ENCODE data around the gene DYNC1I2.
"Not testable (repeated sequence)": the region's sequence is repeated elsewhere in the genome, so short reads cannot be mapped to it uniquely, and the experiment has no call there.

DYNC1I2 gene

GRCh38 chr2:171754254-171754939 is 67.1 kb downstream of the DYNC1I2 start:
- no peak overlapping the region for H3K9ac ChIP-seq (ENCODE audit: low read length)
- no peak overlapping the region for H3K27ac ChIP-seq (ENCODE audit: low read length)
- no peaks in the 10 kb centered on the region for H3K4me1 ChIP-seq (ENCODE audit: control insufficient read depth, low read depth, low read length)
- no peaks in the 10 kb centered on the region for H3K9me3 ChIP-seq (ENCODE audit: control insufficient read depth, low read depth, low read length)
- H3K27me3 ChIP-seq (ENCODE audit: control insufficient read depth, insufficient read depth, low read length) = no peaks in the 10 kb centered on the region
- no peak overlapping the region for H3K4me3 ChIP-seq (ENCODE audit: low read length)
- H3K36me3 ChIP-seq (ENCODE audit: control insufficient read depth, low read depth, low read length) = peaks cover 11% of the 10 kb centered on the region

GRCh38 chr2:171758762-171759161 is 71.5 kb downstream of the DYNC1I2 start:
- H3K9me3 ChIP-seq (ENCODE audit: control insufficient read depth, low read depth, low read length); H3K4me3 ChIP-seq (ENCODE audit: low read length); H3K27me3 ChIP-seq (ENCODE audit: control insufficient read depth, insufficient read depth, low read length); H3K27ac ChIP-seq (ENCODE audit: low read length); H3K9ac ChIP-seq (ENCODE audit: low read length); H3K4me1 ChIP-seq (ENCODE audit: control insufficient read depth, low read depth, low read length); H3K36me3 ChIP-seq (ENCODE audit: control insufficient read depth, low read depth, low read length): not testable (repeated sequence)

GRCh38 chr2:171761176-171761575 is 73.9 kb downstream of the DYNC1I2 start:
- H3K9ac ChIP-seq (ENCODE audit: low read length); H3K27ac ChIP-seq (ENCODE audit: low read length); H3K9me3 ChIP-seq (ENCODE audit: control insufficient read depth, low read depth, low read length); H3K36me3 ChIP-seq (ENCODE audit: control insufficient read depth, low read depth, low read length); H3K27me3 ChIP-seq (ENCODE audit: control insufficient read depth, insufficient read depth, low read length); H3K4me3 ChIP-seq (ENCODE audit: low read length); H3K4me1 ChIP-seq (ENCODE audit: control insufficient read depth, low read depth, low read length): not testable (repeated sequence)

GRCh38 chr2:171762879-171763573 is 75.8 kb downstream of the DYNC1I2 start:
- Histone ChIP-seq H3K4me3 (ENCODE audit: low read length) (no peak overlapping the region), H3K36me3 (ENCODE audit: control insufficient read depth, low read depth, low read length) (no peaks in the 10 kb centered on the region), H3K4me1 (ENCODE audit: control insufficient read depth, low read depth, low read length) (no peaks in the 10 kb centered on the region), H3K27ac (ENCODE audit: low read length) (no peak overlapping the region), H3K9ac (ENCODE audit: low read length) (no peak overlapping the region), H3K27me3 (ENCODE audit: control insufficient read depth, insufficient read depth, low read length) (no peaks in the 10 kb centered on the region), H3K9me3 (ENCODE audit: control insufficient read depth, low read depth, low read length) (no peaks in the 10 kb centered on the region)

GRCh38 chr2:171763602-171764001 is 76.3 kb downstream of the DYNC1I2 start:
- no peak overlapping the region for H3K4me3 ChIP-seq (ENCODE audit: low read length)
- H3K9ac ChIP-seq (ENCODE audit: low read length) = no peak overlapping the region
- no peak overlapping the region for H3K27ac ChIP-seq (ENCODE audit: low read length)

GRCh38 chr2:171771463-171771862 is 84.2 kb downstream of the DYNC1I2 start:
- Histone ChIP-seq H3K27me3 (ENCODE audit: control insufficient read depth, insufficient read depth, low read length) (no peaks in the 10 kb centered on the region), H3K9ac (ENCODE audit: low read length) (no peak overlapping the region), H3K36me3 (ENCODE audit: control insufficient read depth, low read depth, low read length) (no peaks in the 10 kb centered on the region), H3K4me1 (ENCODE audit: control insufficient read depth, low read depth, low read length) (no peaks in the 10 kb centered on the region), H3K4me3 (ENCODE audit: low read length) (no peak overlapping the region), H3K27ac (ENCODE audit: low read length) (no peak overlapping the region), H3K9me3 (ENCODE audit: control insufficient read depth, low read depth, low read length) (peaks cover 7% of the 10 kb centered on the region)

More at GRCh38 chr2:171763602-171764001, 76.3 kb downstream of the DYNC1I2 start:
- Histone ChIP-seq H3K9me3 (ENCODE audit: control insufficient read depth, low read depth, low read length) (no peaks in the 10 kb centered on the region), H3K4me1 (ENCODE audit: control insufficient read depth, low read depth, low read length) (no peaks in the 10 kb centered on the region), H3K27me3 (ENCODE audit: control insufficient read depth, insufficient read depth, low read length) (no peaks in the 10 kb centered on the region), H3K36me3 (ENCODE audit: control insufficient read depth, low read depth, low read length) (no peaks in the 10 kb centered on the region)

GRCh38 chr2:171772373-171772772 is 85.1 kb downstream of the DYNC1I2 start:
- H3K27ac ChIP-seq (ENCODE audit: low read length) = no peak overlapping the region

GRCh38 chr2:171774581-171774980 is 87.3 kb downstream of the DYNC1I2 start:
- H3K4me1 ChIP-seq (ENCODE audit: control insufficient read depth, low read depth, low read length); H3K36me3 ChIP-seq (ENCODE audit: control insufficient read depth, low read depth, low read length); H3K27ac ChIP-seq (ENCODE audit: low read length); H3K9ac ChIP-seq (ENCODE audit: low read length); H3K27me3 ChIP-seq (ENCODE audit: control insufficient read depth, insufficient read depth, low read length); H3K4me3 ChIP-seq (ENCODE audit: low read length): not testable (repeated sequence)
- H3K9me3 ChIP-seq (ENCODE audit: control insufficient read depth, low read depth, low read length) = peaks cover 15% of the 10 kb centered on the region

More at GRCh38 chr2:171772373-171772772, 85.1 kb downstream of the DYNC1I2 start:
- H3K4me3 ChIP-seq (ENCODE audit: low read length) = no peak overlapping the region
- peaks cover 7% of the 10 kb centered on the region for H3K9me3 ChIP-seq (ENCODE audit: control insufficient read depth, low read depth, low read length)
- no peaks in the 10 kb centered on the region for H3K4me1 ChIP-seq (ENCODE audit: control insufficient read depth, low read depth, low read length)
- no peaks in the 10 kb centered on the region for H3K27me3 ChIP-seq (ENCODE audit: control insufficient read depth, insufficient read depth, low read length)
- no peaks in the 10 kb centered on the region for H3K36me3 ChIP-seq (ENCODE audit: control insufficient read depth, low read depth, low read length)
- no peak overlapping the region for H3K9ac ChIP-seq (ENCODE audit: low read length)

- no peak overlapping the region for H3K27ac ChIP-seq (ENCODE audit: low read length)
- peaks cover 14% of the 10 kb centered on the region for H3K9me3 ChIP-seq (ENCODE audit: control insufficient read depth, low read depth, low read length)
- no peaks in the 10 kb centered on the region for H3K27me3 ChIP-seq (ENCODE audit: control insufficient read depth, insufficient read depth, low read length)
- H3K4me3 ChIP-seq (ENCODE audit: low read length) = no peak overlapping the region
- H3K36me3 ChIP-seq (ENCODE audit: control insufficient read depth, low read depth, low read length) = no peaks in the 10 kb centered on the region
- H3K4me1 ChIP-seq (ENCODE audit: control insufficient read depth, low read depth, low read length) = no peaks in the 10 kb centered on the region
- no peak overlapping the region for H3K9ac ChIP-seq (ENCODE audit: low read length)
These were observed 91.2 kb downstream of the DYNC1I2 start for GRCh38 chr2:171778515-171778914.

GRCh38 chr2:171785450-171785849 is 98.2 kb downstream of the DYNC1I2 start:
- peaks cover 22% of the 10 kb centered on the region for H3K4me1 ChIP-seq (ENCODE audit: control insufficient read depth, low read depth, low read length)
- H3K9ac ChIP-seq (ENCODE audit: low read length) = no peak overlapping the region
- peaks cover 5% of the 10 kb centered on the region for H3K9me3 ChIP-seq (ENCODE audit: control insufficient read depth, low read depth, low read length)
- H3K27me3 ChIP-seq (ENCODE audit: control insufficient read depth, insufficient read depth, low read length) = no peaks in the 10 kb centered on the region
- no peaks in the 10 kb centered on the region for H3K36me3 ChIP-seq (ENCODE audit: control insufficient read depth, low read depth, low read length)
- H3K27ac ChIP-seq (ENCODE audit: low read length) = no peak overlapping the region
- no peak overlapping the region for H3K4me3 ChIP-seq (ENCODE audit: low read length)

GRCh38 chr2:171787333-171788072 is 100.2 kb downstream of the DYNC1I2 start:
- H3K4me1 ChIP-seq (ENCODE audit: control insufficient read depth, low read depth, low read length) = peaks cover 26% of the 10 kb centered on the region
- peaks cover under 1% of the 10 kb centered on the region for H3K9me3 ChIP-seq (ENCODE audit: control insufficient read depth, low read depth, low read length)
- no peaks in the 10 kb centered on the region for H3K27me3 ChIP-seq (ENCODE audit: control insufficient read depth, insufficient read depth, low read length)
- H3K36me3 ChIP-seq (ENCODE audit: control insufficient read depth, low read depth, low read length) = no peaks in the 10 kb centered on the region
- H3K9ac ChIP-seq (ENCODE audit: low read length) = no peak overlapping the region
- no peak overlapping the region for H3K4me3 ChIP-seq (ENCODE audit: low read length)
- no peak overlapping the region for H3K27ac ChIP-seq (ENCODE audit: low read length)
